Naive B cell (primary cell): ENCODE measurements around the gene CYP27B1. TPM values are rescaled to one million over a fixed set of nuclear protein-coding genes. Genes with fewer than 3 reads are reported as not detected.
"Not testable (repeated sequence)": the region's sequence is repeated elsewhere in the genome, so short reads cannot be mapped to it uniquely, and the experiment has no call there.

ENCODE experiments used
- ATAC-seq, 2 donors: fragments of 150-1000 bp; cut with Tn5 transposase; 2 replicates each; pipeline ENCODE4 v1.10.0; 2021; ENCODE audit warnings: low read depth in 2 of 2, mild to moderate bottlenecking in 2 of 2, moderate library complexity in 2 of 2
- DNase-seq: peaks from one replicate; pipeline ENCODE4 v3.0.0; 2022
- H3K27ac Mint-ChIP-seq, 6 donors: one replicate each; pipeline ENCODE4 v1.8.0; 2020 to 2022; ENCODE audit warnings: mild to moderate bottlenecking in 6 of 6, mixed read lengths in 6 of 6, moderate library complexity in 5 of 6, inconsistent platforms in 2 of 6
- H3K27me3 Mint-ChIP-seq, 3 donors: one replicate each; pipeline ENCODE4 v1.8.0; 2021 to 2022; ENCODE audit warnings: mixed read lengths in 3 of 3, mild to moderate bottlenecking in 1 of 3
- H3K36me3 Mint-ChIP-seq, 2 donors: one replicate each; pipeline ENCODE4 v1.8.0; 2020 to 2022; ENCODE audit warnings: mixed read lengths in 2 of 2, inconsistent platforms in 1 of 2, mild to moderate bottlenecking in 1 of 2
- H3K4me1 Mint-ChIP-seq, 3 donors: one replicate each; pipeline ENCODE4 v1.8.0; 2020 to 2022; ENCODE audit warnings: mixed read lengths in 3 of 3, inconsistent platforms in 1 of 3, mild to moderate bottlenecking in 1 of 3, moderate library complexity in 1 of 3
- H3K4me3 Mint-ChIP-seq, 8 donors: one replicate each; pipeline ENCODE4 v1.8.0; 2020 to 2022; ENCODE audit warnings: mild to moderate bottlenecking in 8 of 8, mixed read lengths in 8 of 8, moderate library complexity in 8 of 8, inconsistent platforms in 2 of 8
- H3K9me3 Mint-ChIP-seq, 7 donors: one replicate each; pipeline ENCODE4 v1.8.0; 2020 to 2022; ENCODE audit warnings: mixed read lengths in 7 of 7, mild to moderate bottlenecking in 5 of 7, inconsistent platforms in 2 of 7, moderate library complexity in 1 of 7
- polyA plus RNA-seq, 6 donors: library from polyadenylated mRNA; unstranded; fragments of 300-500 nt; fragmentation: Illumina TruSeq; gene quantifications; one replicate each; pipeline ENCODE4 v1.2.3, GENCODE V29; 2021; ENCODE audit warnings: low read depth in 6 of 6

CYP27B1 gene
- polyA plus RNA-seq, 6 donors from 2014 or later, result 0.09 to 0.58 (median 0.31) TPM; not detected in 3

- not testable (repeated sequence) for ATAC-seq, H3K9me3 Mint-ChIP-seq, DNase-seq, H3K27me3 Mint-ChIP-seq, H3K27ac Mint-ChIP-seq
- H3K36me3 Mint-ChIP-seq, result peaks cover 17 to 46% of the 10 kb centered on the region in 2 donors
- peaks cover 19 to 34% (median 24%) of the 10 kb centered on the region in 3 donors for H3K4me1 Mint-ChIP-seq
- H3K4me3 Mint-ChIP-seq, result peak overlapping the region in 2 of 8 donors; percentile 3 to 47
Observed at GRCh38 chr12:57721846-57722608, 44.9 kb downstream of the CYP27B1 start.

- no peaks in the 10 kb centered on the region for H3K9me3 Mint-ChIP-seq
- peaks cover 17 to 42% of the 10 kb centered on the region in 2 donors for H3K36me3 Mint-ChIP-seq
- DNase-seq (no peak), ATAC-seq (no peak)
- H3K4me1 Mint-ChIP-seq, result peaks cover 21 to 31% (median 23%) of the 10 kb centered on the region in 3 donors
- no peaks in the 10 kb centered on the region for H3K27me3 Mint-ChIP-seq
- no peak overlapping the region for H3K4me3 Mint-ChIP-seq
- no peak overlapping the region for H3K27ac Mint-ChIP-seq
Observed at GRCh38 chr12:57720606-57721595, 46.0 kb downstream of the CYP27B1 start.

- H3K27me3 Mint-ChIP-seq, result no peaks in the 10 kb centered on the region
- ATAC-seq (no peak), DNase-seq (no peak)
- peaks cover 17 to 46% of the 10 kb centered on the region in 2 donors for H3K36me3 Mint-ChIP-seq
- no peaks in the 10 kb centered on the region for H3K9me3 Mint-ChIP-seq
- H3K4me1 Mint-ChIP-seq, result peaks cover 19 to 31% (median 23%) of the 10 kb centered on the region in 3 donors
- H3K4me3 Mint-ChIP-seq, result no peak overlapping the region
- H3K27ac Mint-ChIP-seq, result peak overlapping the region in 1 of 6 donors; percentile 88
Observed at GRCh38 chr12:57719777-57720605, 46.9 kb downstream of the CYP27B1 start.

- no peak for ATAC-seq
- no peak overlapping the region for H3K4me3 Mint-ChIP-seq
- peaks cover 17 to 46% of the 10 kb centered on the region in 2 donors for H3K36me3 Mint-ChIP-seq
- no peak for DNase-seq
- no peak overlapping the region for H3K27ac Mint-ChIP-seq
- peaks cover 13 to 20% (median 15%) of the 10 kb centered on the region in 3 donors for H3K4me1 Mint-ChIP-seq
- no peaks in the 10 kb centered on the region for H3K9me3 Mint-ChIP-seq
- H3K27me3 Mint-ChIP-seq, result no peaks in the 10 kb centered on the region
Observed at GRCh38 chr12:57718641-57719528, 48.0 kb downstream of the CYP27B1 start.

- ATAC-seq (no peak), DNase-seq (no peak)
- H3K27ac Mint-ChIP-seq, result no peak overlapping the region
- H3K9me3 Mint-ChIP-seq, result no peaks in the 10 kb centered on the region
- H3K4me3 Mint-ChIP-seq, result peak overlapping the region in 1 of 8 donors; percentile 15
- H3K4me1 Mint-ChIP-seq, result peaks cover 13 to 22% (median 15%) of the 10 kb centered on the region in 3 donors
- no peaks in the 10 kb centered on the region for H3K27me3 Mint-ChIP-seq
- peaks cover 17 to 46% of the 10 kb centered on the region in 2 donors for H3K36me3 Mint-ChIP-seq
Observed at GRCh38 chr12:57717846-57718640, 48.8 kb downstream of the CYP27B1 start.

GRCh38 chr12:57717131-57717530 is 49.7 kb downstream of the CYP27B1 start:
- ATAC-seq, result no peak
- no peaks in the 10 kb centered on the region for H3K9me3 Mint-ChIP-seq
- no peak for DNase-seq
- H3K27ac Mint-ChIP-seq, result no peak overlapping the region
- no peaks in the 10 kb centered on the region for H3K27me3 Mint-ChIP-seq
- peaks cover 11 to 21% (median 13%) of the 10 kb centered on the region in 3 donors for H3K4me1 Mint-ChIP-seq
- no peak overlapping the region for H3K4me3 Mint-ChIP-seq
- H3K36me3 Mint-ChIP-seq, result peaks cover 22 to 46% of the 10 kb centered on the region in 2 donors

- H3K4me3 Mint-ChIP-seq, result no peak overlapping the region
- H3K36me3 Mint-ChIP-seq, result peaks cover 28 to 38% of the 10 kb centered on the region in 2 donors
- no peaks in the 10 kb centered on the region for H3K9me3 Mint-ChIP-seq
- ATAC-seq, result no peak
- no peaks in the 10 kb centered on the region for H3K27me3 Mint-ChIP-seq
- peaks cover 11 to 21% (median 13%) of the 10 kb centered on the region in 3 donors for H3K4me1 Mint-ChIP-seq
- H3K27ac Mint-ChIP-seq, result no peak overlapping the region
- DNase-seq, result no peak
Observed at GRCh38 chr12:57716305-57716704, 50.6 kb downstream of the CYP27B1 start.

- H3K4me1 Mint-ChIP-seq, result peaks cover 11 to 21% (median 17%) of the 10 kb centered on the region in 3 donors
- peaks cover 28 to 41% of the 10 kb centered on the region in 2 donors for H3K36me3 Mint-ChIP-seq
- H3K9me3 Mint-ChIP-seq, result no peaks in the 10 kb centered on the region
- no peaks in the 10 kb centered on the region for H3K27me3 Mint-ChIP-seq
- DNase-seq (no peak), ATAC-seq (no peak)
- peak overlapping the region in 4 of 6 donors; percentile 35 to 71 (median 56) for H3K27ac Mint-ChIP-seq
- H3K4me3 Mint-ChIP-seq, result peak overlapping the region in 5 of 8 donors; percentile 11 to 65 (median 26)
Observed at GRCh38 chr12:57715786-57716185, 51.1 kb downstream of the CYP27B1 start.

- peak; percentile 57 for DNase-seq
- H3K27ac Mint-ChIP-seq, result peak overlapping the region in 4 of 6 donors; percentile 35 to 71 (median 56)
- H3K27me3 Mint-ChIP-seq, H3K9me3 Mint-ChIP-seq: not testable (repeated sequence)
- ATAC-seq, result peak; percentile 94 to 97
- peaks cover 11 to 27% (median 20%) of the 10 kb centered on the region in 3 donors for H3K4me1 Mint-ChIP-seq
- H3K36me3 Mint-ChIP-seq, result peaks cover 30 to 38% of the 10 kb centered on the region in 2 donors
- peak overlapping the region in 3 of 8 donors; percentile 20 to 54 (median 26) for H3K4me3 Mint-ChIP-seq
Observed at GRCh38 chr12:57715036-57715748, 51.7 kb downstream of the CYP27B1 start.

GRCh38 chr12:57713209-57713608 is 53.7 kb downstream of the CYP27B1 start:
- Mint-ChIP-seq H3K4me1 (peaks cover 11 to 31% (median 15%) of the 10 kb centered on the region in 3 donors), H3K36me3 (peaks cover 20 to 21% of the 10 kb centered on the region in 2 donors), H3K4me3 (peak overlapping the region in 1 of 8 donors; percentile 22), H3K27me3 (no peaks in the 10 kb centered on the region), H3K9me3 (no peaks in the 10 kb centered on the region), H3K27ac (no peak overlapping the region)
- DNase-seq (no peak), ATAC-seq (no peak)

- no peaks in the 10 kb centered on the region for H3K27me3 Mint-ChIP-seq
- peak overlapping the region in 1 of 6 donors; percentile 21 for H3K27ac Mint-ChIP-seq
- H3K36me3 Mint-ChIP-seq, result peaks cover 16% of the 10 kb centered on the region in 2 donors
- peaks cover 11 to 31% (median 15%) of the 10 kb centered on the region in 3 donors for H3K4me1 Mint-ChIP-seq
- DNase-seq (no peak), ATAC-seq (no peak)
- H3K4me3 Mint-ChIP-seq, result no peak overlapping the region
- no peaks in the 10 kb centered on the region for H3K9me3 Mint-ChIP-seq
Observed at GRCh38 chr12:57712701-57713100, 54.2 kb downstream of the CYP27B1 start.
